ENCODE data around the gene TEDC1.
A peak's percentile ranks its signal among the peaks of the same experiment; 100 is the strongest.

TEDC1 gene

DNA sequence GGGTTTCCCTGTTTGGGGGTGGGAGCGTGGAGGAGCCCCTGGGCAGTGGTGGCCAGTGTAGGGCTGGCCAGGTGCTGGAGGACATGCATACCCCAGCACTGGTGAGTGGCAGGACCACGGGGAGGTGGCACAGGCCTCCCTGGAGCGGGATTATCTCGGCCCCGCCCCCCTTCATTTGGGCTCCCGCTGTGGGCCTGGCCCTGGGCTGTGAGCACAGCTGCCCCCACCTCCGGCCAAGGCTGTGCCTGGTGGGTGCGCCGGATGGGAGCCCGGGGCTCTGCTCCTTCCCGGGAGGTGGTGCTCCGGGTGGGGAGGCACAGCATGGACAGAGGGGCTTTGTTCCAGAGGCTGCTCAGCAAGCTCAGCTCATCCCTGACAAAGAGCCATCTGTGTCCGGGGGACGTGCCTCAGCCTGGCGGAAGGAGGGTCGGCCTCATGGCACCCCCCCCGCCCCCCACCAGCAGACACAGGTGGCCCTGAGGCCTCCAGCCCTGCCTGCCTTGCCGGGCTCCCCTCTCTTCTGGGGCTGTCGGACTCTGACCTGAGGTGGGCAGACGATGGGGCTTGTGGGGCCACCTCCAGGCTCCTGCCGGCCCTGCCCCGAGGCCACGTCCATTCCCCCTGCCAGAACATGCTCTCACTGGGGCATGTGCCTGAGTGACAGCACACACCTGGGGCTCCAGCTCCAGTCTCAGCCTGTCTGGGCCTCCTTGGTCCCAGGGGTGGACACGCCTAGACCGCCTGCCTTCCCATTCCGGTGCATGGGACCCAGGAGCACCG is 8.4 kb downstream of the TEDC1 start:
- DNase-seq, result no peak

DNA sequence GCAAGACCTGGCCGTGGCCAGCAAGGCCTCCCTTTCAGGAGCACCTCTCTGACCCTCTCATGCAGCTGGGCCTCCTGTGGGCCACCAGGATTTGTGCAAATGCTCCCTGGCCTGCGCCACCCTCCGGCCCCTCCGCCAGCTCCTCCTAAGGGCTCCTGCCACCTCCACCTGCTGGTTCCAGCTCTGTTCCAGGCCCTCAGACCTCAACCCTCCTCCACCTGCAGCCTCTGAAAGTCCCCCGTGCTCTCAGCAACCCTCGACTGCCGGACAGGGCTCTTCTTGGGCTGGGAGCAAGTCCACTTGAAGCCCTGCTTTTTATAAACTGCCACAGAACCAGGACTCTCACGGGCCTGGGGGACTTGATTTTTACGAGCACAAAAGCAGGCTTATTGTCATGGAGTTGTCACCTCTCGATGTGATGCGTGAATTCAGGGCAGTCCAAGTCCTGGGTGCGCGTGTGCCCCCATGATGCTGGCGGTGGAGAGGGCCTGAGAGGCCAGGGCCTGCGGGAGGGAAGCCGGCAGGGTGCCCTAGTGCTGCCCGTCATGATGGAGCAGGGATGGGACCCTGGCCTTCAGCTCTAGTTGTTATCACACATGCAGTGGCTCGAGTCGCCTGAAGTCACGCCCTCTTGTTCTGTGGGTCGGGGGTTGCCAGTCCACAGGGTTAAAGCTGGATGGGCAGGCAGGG is 9.1 kb downstream of the TEDC1 start:
- no peak for DNase-seq

DNA sequence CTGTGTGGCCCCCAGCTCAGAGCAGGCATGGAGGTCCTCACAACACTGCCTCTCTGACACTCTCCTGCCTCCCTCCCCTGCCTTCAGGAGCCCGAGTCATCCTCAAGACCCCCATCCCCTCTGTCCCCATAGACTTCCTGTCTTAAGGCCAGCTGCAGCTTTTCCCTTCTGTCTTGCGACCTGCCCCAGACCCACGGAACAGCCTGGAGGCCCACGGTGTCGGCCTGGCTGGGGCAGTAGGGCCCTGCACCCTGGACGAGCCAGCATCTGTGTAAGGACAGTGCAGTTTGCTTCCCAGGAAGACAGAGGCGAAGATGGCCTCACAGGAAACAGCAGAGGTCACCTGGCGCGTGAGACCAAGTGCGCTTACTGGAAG is 9.7 kb downstream of the TEDC1 start:
- no peak for DNase-seq

DNA sequence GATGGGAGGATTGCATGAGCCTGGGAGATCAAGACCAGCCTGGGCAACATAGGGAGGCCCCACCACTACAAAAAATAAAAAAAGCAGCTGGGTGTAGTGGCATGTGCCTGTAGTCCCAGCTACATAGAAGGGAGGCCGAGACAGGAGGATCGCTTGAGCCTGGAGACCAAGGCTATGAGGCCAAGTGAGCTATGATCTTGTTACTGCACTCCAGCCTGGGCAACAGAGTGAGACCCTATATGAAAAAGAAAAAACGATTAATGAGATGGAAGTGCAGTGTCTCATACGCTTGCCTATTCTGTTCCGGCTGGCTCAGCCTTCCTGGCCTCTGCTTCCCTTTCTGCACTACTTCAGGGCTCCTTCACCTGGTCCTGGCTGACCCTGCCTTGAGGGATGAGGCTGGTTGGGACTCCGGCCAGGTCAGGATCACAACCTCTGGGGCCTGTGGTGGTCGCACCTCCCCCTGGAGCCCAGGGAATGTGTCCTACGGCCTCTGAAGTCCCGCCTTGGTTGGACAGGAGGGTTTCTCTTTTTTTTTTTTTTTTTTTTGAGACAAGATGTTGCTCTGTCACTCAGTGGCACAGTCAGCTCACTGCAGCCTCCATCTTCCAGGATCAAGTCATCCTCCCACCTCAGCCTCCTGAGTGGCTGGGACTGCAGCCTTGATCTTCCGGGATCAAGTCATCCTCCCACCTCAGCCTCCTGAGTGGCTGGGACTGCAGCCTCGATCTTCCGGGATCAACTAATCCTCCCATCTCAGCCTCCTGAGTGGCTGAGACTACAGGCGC is 10.7 kb downstream of the TEDC1 start:
- no peak for DNase-seq

DNA sequence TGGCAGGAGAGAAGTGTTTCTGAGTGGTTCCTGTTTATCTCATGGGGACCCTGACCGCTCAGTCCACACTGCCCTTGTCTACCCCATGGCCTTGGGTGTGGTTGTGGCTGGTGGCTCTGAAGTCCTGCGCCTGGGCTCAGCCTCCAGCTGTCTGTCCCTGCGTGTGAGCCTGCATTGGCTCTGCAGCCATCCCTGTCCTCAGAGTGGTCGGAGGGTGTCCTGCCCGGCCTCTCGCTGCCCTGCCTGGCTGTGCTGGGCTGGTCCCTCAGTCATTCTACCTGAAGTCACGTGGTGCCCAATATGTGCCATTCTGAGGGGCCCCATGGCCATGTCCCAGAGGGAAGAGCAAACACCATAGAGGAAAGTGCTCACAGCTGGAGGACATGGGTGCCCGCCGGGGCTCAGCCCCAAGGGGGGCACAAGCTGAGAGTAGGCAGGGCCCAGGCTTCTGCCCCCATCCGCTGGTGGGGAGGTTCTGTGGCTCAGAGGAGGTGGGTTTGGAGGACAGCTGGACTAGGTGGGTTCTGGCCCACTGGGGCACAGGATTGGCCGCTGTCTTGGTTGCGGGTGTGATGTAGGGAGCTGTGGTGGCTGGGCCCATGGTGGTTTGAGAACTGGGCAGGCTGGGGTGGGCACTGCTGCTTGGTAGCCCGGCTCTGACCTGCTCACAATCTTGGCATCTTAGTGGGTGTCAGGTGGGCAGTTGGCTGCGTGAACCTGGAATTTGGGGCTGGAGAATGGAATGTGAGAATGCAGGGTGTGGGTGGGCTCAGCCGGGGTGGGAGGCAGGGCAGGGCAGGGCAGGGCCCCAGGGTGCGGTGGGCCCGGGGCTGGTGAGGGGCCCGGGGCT is 11.6 kb downstream of the TEDC1 start:
- DNase-seq, result no peak

DNA sequence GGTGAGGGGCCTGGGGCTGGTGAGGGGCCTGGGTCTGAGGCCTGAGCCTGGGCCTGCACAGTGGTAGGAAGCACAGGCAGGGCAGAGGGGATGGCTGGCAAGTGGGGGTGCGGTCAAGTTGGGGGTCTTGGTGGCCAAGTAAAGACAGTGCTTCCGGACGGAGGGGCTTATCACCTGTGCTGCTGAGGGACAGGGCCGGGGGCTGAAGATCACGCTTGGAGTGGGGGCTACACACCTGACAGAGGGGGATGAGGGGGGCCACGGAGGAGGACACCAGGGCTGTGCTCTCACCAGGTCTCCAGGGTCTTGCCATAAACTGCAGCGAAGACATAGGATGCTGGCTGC is 12.2 kb downstream of the TEDC1 start:
- no peak for DNase-seq

DNA sequence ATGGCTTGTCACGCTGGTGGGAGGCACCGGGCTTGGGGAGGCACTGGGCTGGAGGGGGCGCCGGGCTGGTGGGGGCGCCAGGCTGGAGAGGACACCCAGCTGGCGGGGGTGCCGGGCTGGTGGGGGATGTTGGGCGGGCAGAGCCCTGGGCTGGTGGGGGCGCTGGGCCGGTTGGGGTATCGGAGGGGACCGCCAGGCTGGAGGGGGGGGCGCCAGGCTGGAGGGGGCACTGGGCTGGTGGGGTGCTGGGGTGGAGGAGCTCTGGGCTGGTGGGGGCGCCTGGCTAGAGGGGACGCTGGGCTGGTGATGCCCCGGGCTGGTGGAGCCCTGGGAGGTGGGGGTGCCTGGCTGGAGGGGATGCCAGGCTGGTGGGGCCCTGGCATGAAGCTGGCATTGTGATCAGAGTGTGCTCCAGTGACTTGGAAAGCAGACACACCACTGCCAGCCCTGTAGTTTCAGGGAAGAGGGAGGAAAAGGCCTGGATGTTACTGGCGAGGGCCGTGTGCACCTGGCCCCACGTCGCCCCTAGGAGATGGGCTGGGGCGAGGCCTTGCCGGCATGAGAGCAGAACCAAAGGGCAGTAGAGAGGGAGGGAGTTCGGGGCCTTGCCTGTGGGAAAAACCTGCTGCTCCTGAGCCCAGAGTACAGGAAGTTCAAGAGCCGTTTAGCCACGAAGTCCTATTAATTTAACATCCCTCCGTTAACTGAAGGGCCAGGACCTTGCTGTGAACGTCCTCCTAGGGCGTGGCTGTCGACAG is 13.1 kb downstream of the TEDC1 start:
- no peak for DNase-seq

DNA sequence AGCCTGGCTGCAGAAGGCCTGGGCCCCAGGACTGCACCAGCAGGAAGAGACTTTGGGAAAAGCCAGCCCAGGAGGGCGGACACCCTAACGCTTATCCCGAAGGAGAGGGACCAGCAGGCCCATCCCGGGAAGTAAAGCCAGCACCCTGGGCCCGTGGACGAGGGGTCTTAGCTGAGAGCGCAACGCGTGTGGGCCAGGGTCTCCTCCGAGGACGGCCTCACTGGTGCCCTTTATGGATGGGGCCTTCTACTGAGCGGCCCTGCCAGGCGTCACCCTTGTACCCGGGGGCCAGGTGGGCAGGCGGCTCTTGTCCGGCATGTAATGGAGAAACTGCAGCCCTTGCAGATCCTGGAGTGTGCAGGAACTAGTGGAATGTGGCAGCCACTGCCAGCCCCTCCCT is 14.1 kb downstream of the TEDC1 start:
- no peak for DNase-seq

DNA sequence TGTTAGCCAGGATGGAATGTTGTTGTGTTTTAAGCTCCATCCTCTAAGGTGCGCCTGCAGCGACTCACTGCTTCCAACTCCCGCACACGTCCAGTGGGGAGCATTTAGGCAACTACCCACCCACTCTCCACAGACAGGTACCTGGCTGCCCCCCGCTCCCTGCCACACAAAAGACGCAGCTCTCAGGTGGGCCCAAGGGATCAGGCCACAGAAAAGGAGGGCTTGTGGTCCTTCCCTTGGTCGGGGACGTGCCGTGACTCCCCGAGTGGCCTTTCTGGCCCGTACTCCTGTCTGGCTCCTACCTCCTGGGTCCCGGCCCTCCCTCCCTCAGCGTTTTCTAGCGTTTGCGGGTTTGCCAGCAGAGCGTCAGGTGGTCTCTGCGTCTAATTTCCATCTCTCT is 16.2 kb downstream of the TEDC1 start:
- no peak for DNase-seq

DNA sequence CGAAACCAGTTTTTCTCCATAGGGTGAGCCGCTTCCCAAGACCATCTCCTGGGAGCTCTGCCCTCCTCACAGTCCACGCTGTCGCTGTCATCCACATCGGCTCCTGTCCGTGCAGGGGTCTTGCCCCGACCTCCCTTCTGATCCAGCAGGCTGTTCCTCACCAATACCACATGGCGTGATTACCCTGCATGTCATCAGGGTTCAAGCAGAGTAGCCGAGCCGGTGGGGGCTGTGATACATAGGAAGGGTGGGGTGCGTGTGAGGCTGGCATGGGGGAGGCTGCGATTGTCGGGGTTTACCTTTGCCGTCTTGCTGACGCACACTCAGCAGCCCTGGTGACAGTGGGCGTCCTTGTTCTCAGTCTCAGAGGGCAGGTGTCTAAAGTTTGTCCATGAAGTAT is 17.0 kb downstream of the TEDC1 start:
- DNase-seq, result no peak

DNA sequence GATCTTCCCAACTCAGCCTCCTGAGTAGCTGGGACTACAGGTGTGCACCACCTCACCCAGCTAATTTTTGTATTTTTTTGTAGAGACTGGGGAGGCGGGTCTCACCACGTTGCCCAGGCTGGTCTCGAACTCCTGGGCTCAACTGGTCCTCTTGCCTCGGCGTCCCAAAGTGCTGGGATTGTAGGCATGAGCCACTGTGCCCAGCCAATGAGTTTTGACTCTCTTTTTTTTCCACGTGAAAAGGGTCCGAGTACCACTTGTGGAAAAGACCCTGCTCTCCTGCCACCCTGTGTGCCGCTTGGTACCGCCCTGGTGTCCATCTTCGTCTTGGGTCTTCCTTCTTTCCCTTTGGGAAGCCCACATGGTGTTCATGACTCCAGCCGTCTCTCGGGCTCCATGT is 17.6 kb downstream of the TEDC1 start:
- DNase-seq, result no peak

DNA sequence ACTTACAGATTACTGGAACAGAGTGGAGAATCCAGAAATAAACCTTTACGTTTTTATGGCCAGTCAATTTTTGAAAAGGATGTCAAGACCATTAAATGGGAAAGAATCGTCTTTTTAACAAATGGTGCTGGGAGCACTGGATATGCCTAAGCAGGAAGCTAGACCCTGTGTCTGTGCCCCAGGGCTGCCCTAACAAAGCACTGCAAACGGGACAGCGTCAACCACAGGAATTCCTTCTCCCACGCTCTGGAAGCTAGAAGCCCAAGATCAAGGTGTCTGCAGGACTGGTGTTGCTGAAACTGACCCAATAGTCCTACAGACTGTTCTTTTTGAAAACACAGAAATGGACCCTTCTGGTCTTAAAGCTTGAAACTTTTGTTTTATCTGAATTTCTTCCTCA is 26.1 kb downstream of the TEDC1 start:
- no peak for DNase-seq

DNA sequence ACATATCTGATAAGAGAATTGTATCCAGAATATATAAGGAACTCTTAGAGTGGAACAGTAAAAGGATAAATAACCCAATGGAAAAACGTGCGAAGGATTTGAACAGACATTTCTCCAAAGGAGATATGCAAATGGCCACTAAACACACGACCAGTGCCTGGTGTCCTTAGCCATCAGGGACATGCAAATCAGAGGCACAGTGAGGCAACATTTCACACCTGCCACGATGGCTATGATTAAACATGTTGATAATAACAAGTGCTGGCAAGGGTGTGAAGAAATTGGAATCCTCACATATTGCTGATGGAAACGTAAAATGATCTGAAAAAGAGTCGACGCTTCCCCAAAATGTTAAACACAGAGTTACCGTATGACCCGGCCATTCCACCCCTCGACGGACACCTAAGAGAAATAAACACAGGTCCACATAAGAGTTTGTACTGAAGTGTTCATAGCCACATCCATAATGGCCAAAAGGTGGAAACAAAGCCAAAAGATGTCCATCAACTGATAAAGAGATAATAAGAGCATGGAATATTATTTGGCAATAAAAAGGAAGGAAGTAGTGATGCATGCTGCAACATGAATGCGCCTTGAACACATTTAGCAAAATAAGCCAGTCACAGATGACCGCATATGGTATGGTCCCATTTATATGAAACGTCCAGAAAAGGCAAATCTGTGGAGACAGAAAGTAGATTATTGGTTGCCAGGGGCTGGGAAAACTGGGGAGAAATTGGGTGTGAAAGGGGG is 29.1 kb downstream of the TEDC1 start:
- no peak for DNase-seq

DNA sequence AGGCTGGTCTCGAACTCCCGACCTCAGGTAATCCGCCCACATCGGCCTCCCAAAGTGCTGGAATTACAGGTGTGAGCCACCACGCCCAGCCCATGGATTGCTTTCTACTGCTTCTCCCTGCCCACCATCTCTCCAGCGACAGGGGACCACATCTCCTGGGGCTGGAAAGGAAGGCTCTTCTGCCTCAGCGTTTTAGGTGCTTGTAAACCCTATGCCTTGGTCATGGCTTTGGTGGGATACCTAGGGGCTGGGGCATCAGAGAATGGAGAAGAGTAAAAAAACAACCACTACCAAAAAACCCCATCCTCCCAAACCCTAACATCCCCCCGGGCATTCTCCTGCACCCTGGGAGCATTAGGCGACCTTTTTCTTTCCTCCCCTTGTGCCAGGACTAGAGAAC is 34.3 kb downstream of the TEDC1 start:
- DNase-seq, result no peak

DNA sequence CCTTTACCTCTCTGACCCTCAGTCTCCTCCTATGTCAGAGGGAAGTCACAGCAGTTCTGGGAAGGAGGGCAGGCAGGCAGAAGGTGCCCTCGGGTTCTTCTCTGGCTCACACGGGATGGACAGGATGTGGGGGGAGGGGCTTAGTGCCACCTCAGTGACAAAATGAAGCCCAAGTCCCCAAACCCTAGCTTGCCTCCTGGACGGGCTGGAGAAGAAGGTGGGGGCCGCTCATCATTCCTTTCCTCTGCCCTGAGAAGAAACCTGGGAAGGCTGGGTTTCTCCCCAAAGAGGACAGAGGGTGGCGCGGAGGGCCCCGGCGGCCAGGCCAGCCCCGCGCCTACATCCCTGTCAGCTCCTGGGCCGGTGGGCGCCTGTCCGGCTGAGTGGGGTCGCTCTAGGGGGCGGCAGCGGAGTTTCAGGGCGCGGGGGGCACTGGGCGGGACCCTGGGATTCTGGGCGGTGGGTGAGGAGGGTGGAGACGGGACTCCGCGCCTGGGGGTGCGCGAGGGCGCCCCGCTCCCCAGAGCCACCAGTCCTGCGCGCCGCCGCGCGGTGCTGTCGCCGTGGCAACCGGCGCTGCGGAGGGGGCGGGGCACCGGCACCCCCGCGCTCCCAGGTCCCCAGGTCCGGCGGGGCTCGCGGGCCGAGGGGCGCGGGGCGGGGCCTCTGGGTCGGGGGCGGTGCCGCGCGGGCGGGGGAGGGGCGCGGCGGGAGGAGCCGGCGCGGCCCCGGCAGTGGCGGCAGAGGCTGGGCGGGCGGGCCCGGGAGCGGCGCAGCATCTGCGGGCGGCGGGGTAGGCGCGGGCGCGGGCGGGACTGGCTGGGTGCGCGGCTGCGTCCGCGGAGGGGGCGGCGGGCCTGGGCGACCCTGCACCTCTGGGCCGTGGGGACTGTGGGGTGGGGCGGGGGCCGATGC is 35.1 kb downstream of the TEDC1 start, which contains the start of gene TMEM121:
TMEM121 (plus strand) TSS at position 723 of the 915 bp plus-strand sequence. CDS start 2,252 bp downstream, outside the sequence.
- DNase-seq, result peak; percentile 26

DNA sequence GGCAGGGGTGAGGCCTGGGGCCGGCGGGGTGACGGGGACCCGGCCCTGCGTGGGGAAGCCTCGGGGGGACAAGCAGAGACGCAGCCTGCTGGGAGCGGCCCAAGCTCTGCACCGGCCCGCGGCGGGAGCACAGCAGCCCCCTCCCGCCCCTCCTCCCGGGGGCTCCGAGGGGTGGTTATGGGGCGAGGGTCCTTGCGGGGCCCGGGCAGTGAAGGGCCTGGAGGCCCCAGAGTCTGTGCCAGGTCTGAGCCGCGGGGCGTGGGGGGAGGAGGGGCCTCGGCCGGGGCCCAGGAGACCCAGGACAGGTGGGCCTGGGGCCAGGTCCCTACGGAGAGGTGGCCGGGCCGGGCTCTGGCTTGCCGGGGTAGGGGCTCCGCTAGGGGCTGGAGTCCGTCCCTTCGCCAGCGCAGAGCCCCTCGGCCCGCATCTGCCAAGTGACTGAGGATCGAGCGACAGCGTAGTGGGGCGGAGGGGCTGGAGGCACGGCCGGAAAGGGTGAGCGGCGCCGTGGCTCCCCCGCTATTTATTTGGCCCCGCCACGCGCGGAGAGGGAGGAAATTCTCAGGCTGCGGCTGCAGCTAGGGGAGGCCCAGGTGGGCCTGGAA is 35.8 kb downstream of the TEDC1 start:
- no peak for DNase-seq

DNA sequence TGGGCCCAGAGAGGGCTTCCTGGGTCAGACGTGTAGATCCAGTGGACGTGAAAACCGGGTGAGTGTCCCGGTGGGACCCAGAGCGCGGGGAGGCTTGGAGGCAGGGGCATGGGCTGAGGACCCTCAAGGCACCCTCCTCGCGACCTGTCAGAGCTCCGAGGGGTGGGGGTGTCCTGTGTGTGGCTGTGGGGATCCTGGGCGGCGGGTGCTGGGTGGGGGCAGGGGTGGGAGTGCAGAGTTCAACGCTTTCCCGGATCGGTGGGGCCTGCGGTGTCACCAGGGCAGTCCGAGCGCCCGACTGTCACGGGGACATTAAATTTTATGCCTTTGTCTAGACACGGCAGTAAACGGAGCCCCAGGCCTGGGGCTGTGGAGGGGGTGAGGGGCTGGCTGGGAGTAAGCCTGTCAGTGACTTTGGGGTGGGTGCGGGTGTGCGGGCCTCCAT is 36.4 kb downstream of the TEDC1 start:
- no peak for DNase-seq

DNA sequence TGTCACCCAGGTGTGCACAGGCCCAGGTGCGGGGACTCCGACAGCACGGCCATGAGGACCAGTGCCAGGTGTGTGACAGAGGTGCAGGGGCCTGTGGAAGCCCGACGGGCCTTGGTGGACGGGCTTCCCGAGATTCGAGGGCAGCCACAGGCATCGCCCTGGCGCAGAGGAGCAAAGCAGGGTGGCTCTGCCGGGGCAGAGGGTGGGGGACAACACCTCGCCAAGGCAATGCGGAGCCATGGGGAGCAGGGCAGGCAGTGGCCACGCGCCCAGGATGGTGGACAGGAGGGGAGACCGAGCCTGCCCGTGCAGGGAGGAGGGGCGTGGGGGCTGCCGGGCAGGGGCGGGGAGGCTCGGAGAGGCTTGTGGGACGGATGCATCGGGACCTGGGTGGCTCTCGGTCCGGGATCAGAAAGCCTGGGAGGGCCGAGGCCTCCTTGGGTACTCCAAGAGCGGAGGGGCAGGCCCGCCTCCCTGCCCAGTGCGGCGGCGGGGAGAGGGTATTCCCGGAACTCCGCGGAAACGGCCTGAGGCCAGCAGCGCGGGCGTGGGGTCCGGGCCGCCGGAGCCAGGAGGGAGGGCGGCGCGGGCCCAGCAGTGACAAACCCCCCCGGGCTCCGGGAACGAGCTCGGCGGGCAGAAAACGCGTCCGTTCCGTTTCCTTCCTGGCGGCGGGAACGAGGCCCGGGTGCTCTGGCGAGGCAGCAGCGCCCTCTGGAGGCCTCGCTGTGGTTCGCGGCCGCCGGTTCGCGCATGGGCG is 37.0 kb downstream of the TEDC1 start:
- peak; percentile 38 for DNase-seq
